ENCODE results near the gene SLC6A2. TPM values are rescaled to one million over a fixed set of nuclear protein-coding genes. Genes with fewer than 3 reads are reported as not detected.
A peak's percentile ranks its signal among the peaks of the same experiment; 100 is the strongest.
"Not testable (repeated sequence)": the region's sequence is repeated elsewhere in the genome, so short reads cannot be mapped to it uniquely, and the experiment has no call there.

Gene SLC6A2
- total RNA-seq = under 0.01 TPM in 1 of 2 replicates, not detected in the other

DNA sequence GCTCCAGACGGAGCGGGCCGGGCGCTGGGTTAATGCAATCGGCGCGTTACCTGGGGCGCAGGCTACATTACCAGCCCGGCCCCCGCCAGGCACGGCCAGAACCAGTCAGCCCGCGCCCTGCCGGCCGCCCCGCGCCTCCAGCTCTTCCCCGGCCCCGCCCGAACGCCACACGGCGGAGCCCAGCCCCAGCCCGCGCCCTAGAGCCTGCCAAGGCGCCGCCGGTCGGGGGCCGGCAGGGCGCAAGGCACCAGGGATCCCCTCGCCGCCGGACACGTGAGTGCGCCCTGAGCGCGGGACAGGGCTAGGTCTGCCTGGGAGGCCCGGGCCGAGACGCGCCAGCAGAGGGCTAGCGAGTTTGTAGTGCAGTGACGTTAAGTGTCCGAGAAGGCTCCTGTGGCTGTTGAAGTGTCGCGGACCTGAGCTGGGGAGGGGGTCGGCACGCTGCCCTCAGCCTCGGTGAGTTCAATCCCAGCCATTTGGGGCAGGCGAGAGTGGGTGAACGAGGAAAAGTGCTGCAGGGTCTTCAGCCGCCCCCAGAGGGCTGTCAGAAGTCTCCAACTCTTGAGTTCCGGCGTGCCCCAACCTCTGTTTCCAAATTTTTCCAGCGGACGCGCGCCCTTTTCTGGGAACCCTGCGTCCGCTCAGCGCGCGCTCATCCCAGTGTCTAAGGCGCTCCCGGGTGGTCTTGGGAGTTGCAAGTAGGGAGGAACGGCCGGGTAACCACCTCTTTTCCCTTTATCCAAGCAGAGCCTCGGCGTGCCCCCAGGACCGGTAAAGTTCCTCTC is at the start of gene SLC6A2:
Gene SLC6A2, plus strand, starts transcription at position 92 of the 785 bp plus-strand sequence. CDS start 707 bp downstream, outside the sequence.
- peak in 1 of 2 donors; percentile 40 for DNase-seq (ENCODE audit: low read depth in 2 of 2)

- peak; percentile 12 to 58 for DNase-seq (ENCODE audit: low read depth in 2 of 2)
Measured at GRCh38 chr16:55613613-55614335, 42.0 kb upstream of the SLC6A2 start.

- DNase-seq (ENCODE audit: low read depth in 2 of 2) = peak; percentile 40 to 55
Measured at GRCh38 chr16:55615071-55615470, 40.7 kb upstream of the SLC6A2 start.

DNA sequence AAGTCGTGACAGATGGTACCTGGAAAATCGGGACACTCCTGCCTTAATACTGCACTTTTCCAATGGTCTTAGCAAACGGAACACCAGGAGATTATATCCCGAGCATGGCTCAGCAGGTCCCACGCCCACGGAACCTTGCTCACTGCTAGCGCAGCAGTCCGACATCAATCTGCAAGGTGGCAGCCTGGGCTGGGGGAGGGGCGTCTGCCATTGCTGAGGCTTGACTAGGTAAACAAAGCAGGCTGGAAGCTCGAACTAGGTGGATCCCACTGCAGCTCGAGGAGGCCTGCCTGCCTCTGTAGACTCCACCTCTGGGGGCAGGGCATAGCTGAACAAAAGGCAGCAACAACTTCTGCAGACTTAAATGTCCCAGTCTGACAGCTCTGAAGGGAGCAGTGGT is 40.1 kb upstream of the SLC6A2 start:
- DNase-seq (ENCODE audit: low read depth in 2 of 2) = not testable (repeated sequence)

DNA sequence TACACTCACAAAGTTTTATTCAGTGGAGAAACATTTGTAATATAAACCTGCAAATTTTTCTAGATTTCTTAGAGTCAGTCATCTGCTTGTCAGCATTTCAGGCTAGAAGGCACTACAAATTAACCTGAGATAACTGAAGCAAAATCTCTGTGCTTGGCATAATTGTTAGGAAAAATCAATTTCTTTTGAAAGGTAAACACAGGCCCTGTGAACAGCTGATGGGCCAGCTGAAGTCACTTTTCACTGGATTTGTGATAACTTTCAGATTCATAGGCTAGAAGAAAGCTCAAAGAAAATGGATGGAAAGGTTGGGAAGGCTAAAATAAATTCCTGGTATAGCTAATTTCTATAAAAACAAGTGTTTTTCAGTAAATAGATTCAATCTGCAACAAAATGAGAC is 34.0 kb upstream of the SLC6A2 start:
- no peak for DNase-seq (ENCODE audit: low read depth in 2 of 2)

DNA sequence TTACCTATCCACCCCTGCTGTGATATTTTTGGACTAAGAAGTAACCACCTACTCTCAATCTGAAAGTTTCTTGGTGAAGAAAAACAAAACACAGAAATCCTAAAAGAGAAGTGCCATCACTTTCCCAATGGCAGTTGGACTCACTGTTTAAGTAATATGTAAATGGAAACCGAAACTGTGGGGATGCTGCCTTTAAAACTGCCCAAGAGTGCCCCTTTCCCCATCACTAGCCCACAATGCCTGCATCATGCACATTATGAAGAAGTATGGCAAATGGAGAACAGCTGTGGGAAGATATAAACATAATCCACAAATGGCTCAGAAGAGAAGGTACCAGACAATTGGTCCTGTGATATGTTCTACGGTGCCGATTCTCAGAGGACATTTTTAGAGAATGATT is 33.5 kb upstream of the SLC6A2 start:
- DNase-seq (ENCODE audit: low read depth in 2 of 2) = no peak

- DNase-seq (ENCODE audit: low read depth in 2 of 2) = no peak
Measured at GRCh38 chr16:55622930-55623561, 32.7 kb upstream of the SLC6A2 start.

DNA sequence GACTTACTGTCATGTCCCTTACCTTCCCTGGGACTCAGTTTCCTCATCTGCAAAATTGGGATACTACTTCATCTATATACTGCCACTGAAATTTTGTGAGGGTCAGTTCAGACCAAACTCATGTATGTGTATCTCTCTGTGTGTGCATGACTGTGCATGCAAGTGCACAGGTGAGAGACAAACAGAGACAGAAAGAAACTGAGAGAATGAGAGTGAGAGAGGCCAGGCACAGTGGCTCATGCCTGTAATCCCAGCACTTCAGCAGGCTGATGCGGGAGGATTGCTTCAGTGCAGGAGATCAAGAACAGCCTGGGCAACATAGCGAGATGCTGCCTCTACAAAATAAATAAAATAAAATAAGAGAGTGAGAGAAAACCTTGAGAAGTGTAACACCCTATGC is 32.1 kb upstream of the SLC6A2 start:
- DNase-seq (ENCODE audit: low read depth in 2 of 2) = no peak

DNA sequence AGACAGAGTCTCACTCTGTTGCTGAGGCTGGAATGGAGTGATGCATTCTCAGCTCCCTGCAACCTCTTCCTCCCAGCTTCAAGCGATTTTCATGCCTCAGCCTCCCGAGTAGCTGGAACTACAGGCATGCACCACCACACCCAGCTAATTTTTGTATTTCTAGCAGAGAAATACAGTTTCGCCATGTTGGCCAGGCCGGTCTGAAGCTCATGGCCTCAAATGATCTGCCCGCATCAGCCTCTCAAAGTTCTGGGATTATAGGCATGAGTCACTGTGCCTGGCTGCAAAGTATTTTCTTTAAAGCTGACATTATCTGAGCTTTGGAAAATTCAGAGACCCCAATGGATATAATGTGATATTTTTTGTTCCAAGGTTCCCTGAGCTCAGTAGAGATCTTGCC is 31.1 kb upstream of the SLC6A2 start:
- DNase-seq (ENCODE audit: low read depth in 2 of 2) = no peak

DNA sequence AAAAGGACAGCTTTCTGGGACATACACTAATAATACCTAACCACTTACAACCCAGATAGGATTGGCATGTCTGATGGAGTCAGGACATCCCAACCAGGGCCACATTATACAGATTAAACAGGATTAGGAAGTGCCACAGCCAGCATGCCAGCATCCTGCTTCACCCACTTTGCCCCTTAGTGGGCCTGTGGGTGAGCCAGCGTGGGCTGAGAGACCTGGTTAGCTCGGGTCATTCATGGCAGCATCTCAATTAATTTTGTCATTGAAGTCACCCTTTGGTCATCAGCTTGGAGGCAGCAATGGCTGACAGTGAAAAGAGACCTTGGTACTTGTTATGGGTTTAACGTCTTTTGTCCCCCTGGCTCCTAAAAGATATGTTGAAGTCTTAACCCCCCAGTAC is 29.9 kb upstream of the SLC6A2 start:
- DNase-seq (ENCODE audit: low read depth in 2 of 2) = no peak

- no peak for DNase-seq (ENCODE audit: low read depth in 2 of 2)
Measured at GRCh38 chr16:55628306-55628968, 27.4 kb upstream of the SLC6A2 start.

GRCh38 chr16:55630774-55631173 is 25.0 kb upstream of the SLC6A2 start:
- no peak for DNase-seq (ENCODE audit: low read depth in 2 of 2)

DNA sequence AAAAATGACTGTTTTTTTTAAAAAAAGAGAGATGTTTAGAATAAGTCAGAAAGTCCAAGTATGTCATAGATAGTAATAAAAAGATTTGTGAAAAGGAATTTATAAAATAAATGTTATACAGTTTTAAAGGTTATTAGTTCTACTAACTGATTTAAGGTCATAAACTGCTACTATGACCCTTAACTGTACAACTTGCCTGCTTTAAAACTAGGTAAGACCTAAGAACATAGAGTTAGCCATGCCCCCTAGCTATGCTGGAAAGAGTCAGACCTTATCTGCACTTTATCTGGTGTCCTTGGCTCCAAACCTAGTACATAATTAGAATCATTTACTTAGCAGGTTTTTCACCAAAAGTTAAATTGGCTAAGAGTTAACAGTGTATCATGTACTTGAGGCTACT is 23.5 kb upstream of the SLC6A2 start:
- DNase-seq (ENCODE audit: low read depth in 2 of 2) = no peak

GRCh38 chr16:55634193-55634592 is 21.6 kb upstream of the SLC6A2 start:
- no peak for DNase-seq (ENCODE audit: low read depth in 2 of 2)

GRCh38 chr16:55638256-55638655 is 17.5 kb upstream of the SLC6A2 start:
- no peak for DNase-seq (ENCODE audit: low read depth in 2 of 2)

- DNase-seq (ENCODE audit: low read depth in 2 of 2) = no peak
Measured at GRCh38 chr16:55640701-55641327, 15.0 kb upstream of the SLC6A2 start.

DNA sequence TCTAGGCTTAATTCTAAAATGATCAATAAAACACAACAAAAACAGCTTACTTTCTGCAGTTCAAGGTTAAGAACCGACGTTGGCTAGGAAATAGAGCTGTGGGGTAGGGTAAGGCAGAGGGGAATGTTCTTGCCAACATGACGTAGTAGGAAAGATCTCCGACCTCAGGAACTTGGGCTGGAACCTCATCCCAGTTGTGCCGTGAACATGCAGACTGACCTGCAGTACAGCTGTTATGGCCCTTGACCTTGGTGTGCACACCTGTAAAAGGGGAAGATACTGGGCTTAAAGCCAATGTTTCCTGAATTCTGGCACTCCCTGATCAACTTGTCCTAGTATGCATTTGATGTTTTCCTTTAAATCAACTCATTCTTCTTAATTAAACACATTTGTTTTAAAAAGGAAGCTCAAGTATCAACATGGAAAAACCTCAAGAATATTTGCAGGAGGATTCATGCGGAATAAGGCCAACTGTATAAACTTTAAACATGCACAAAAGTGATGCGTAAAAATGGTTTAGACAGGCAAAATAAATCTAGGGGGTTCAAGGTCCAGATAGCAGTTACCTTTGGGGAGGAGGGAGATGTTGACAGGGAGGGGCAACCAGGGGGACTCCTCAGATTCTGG is 14.2 kb upstream of the SLC6A2 start:
- peak in 1 of 2 donors; percentile 45 for DNase-seq (ENCODE audit: low read depth in 2 of 2)

GRCh38 chr16:55642611-55643010 is 13.2 kb upstream of the SLC6A2 start:
- DNase-seq (ENCODE audit: low read depth in 2 of 2) = no peak

DNA sequence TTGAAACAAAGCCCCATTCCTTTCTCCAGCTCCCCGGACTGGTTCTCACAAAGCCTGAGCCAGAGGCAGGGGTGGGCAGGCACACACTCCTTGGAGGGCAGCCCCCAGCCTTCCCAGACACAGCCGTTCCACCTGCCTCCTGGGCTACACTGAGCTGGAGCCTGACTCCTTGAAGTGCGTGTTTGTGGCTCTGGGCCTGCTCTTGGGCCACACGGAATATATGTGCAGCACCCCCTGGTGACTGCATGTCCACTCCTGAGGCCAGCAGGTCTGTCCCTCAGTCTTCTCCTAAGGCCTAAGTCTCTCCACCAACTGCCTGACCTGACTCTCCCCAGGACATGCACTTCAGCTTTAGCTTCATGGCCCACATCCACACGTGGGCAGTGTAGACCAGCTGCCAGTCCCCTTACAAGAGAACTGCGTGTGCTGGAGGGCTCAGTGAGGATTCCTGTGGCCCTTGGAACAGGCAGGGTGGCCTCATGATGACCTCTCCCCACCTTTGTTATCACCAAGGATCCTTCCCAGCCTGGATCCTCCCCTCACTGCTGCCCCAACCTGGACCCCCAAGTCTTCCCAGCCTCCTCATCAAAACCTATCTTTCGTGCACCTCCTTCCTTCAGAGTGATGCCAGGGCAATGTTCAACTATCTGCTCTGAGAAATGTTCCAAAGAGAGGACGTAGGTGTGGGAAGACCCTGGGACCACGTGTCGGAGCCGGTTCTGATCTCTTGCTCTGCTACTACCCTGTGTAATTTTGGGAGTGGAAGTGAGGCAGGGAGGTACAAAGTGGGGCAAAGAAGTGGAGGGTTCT is 12.4 kb upstream of the SLC6A2 start:
- DNase-seq (ENCODE audit: low read depth in 2 of 2) = peak in 1 of 2 donors; percentile 47

DNA sequence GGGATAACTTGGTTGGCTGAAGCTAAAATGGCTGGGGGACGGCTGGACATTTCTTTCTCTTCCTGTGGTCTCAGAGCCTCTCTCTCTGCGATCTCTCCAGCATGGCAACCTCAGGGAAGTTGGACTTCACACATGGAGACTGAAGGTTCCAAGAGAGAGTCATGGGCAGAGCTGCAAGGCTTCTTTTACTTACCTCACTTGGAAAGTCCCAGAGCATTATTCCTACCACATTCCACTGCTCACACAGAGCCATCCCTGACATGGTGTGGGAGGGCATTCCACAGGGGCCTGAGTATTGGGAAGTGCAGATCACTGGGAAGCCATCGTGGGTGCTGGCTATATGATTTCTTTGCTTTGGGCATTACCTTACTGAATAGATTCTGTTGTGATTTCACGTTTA is 9.8 kb upstream of the SLC6A2 start:
- DNase-seq (ENCODE audit: low read depth in 2 of 2) = no peak
